Glomerular visceral epithelial cell (primary cell): Measurements from ENCODE around the gene CFD.
A peak's percentile ranks its signal among the peaks of the same experiment; 100 is the strongest.
"Not testable (repeated sequence)": the region's sequence is repeated elsewhere in the genome, so short reads cannot be mapped to it uniquely, and the experiment has no call there.

Experiments used
- DNase-seq: peaks from one replicate; pipeline ENCODE4 v3.0.0-alpha.2; 2016; ENCODE audit errors: extremely low spot score

The CFD gene

DNA sequence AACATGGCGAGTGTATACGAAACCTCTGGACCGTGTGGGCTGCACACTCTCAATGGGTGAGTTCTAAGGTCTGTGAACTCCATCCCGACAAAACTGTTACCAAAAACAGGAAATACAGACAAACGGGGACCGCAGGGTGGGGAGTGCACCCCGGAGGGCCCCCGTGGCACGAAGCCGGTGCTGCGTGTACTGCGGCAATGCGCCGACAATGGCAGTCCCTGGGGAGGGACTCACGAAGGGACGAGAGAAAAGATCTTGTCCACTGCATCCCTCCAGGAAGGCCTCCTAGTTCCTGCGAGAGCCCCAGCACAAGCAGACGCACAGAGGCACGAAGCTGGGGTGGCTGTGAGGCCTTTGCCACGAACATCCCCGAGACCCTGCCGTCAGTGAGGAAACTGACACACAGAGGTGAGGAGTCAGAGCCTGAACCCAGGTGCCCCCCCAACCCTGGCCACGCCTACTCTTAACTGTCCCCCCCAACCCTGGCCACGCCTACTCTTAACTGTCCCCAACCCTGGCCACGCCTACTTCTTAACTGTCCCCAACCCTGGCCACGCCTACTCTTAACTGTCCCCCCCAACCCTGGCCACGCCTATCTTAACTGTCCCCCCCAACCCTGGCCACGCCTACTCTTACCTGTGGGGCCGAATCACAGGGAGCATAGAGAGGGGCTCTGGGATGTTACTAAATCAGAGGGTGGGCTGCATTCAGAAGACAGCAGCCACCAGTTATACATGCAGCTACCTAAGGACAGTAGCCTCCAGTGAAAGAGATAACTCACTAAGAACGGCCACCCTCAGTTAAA is 29.3 kb downstream of the CFD start:
- no peak for DNase-seq

DNA sequence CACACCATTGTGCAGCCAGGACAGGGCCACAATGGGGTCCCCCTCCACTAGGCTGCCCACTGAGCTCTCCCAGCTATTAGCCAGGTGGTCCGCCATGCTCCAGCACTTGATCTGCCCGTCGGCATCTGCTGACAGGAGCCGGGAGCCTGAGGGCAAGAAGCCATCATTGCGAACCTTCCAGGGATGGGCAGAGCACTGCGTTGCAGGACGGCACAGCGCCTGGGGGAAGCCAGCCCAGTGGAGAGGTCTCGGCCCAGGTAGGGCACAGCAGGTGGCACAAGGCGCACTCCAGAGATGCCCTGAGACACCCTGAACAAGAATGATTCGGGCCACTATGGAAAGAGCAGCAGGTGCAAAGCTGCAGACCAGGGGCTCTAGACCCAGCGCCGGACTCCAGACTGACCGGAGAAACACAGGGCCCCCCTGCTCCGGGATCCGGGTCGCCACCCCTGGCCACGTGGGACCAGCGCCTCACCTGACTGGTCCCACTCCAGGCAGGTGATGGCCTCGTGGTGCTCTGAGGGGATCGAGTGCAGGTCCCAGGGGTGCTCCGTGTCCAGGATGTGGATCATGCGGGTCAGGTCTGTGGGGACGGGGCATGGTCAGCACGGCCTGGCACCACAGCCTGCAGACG is 30.3 kb downstream of the CFD start:
- no peak for DNase-seq

DNA sequence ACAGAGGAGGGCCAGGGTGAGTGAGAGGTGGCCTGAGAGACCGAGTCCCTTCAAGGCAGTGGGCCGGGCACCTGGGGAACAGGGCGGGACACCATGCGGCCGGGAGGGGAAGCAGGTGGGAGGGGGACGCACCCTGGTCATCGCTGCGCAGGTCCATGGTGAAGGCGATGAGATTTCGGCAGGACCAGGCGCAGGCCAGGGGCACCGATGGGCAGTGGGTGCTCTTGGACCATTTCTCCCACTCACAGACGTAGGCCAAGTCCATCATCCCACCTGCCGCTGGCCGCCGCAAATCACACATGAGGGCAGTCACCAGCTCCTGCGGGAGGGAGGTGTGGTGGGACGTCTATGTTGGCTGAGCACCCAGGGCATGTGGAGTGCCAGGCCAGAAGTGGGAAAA is 31.4 kb downstream of the CFD start:
- DNase-seq = no peak

DNA sequence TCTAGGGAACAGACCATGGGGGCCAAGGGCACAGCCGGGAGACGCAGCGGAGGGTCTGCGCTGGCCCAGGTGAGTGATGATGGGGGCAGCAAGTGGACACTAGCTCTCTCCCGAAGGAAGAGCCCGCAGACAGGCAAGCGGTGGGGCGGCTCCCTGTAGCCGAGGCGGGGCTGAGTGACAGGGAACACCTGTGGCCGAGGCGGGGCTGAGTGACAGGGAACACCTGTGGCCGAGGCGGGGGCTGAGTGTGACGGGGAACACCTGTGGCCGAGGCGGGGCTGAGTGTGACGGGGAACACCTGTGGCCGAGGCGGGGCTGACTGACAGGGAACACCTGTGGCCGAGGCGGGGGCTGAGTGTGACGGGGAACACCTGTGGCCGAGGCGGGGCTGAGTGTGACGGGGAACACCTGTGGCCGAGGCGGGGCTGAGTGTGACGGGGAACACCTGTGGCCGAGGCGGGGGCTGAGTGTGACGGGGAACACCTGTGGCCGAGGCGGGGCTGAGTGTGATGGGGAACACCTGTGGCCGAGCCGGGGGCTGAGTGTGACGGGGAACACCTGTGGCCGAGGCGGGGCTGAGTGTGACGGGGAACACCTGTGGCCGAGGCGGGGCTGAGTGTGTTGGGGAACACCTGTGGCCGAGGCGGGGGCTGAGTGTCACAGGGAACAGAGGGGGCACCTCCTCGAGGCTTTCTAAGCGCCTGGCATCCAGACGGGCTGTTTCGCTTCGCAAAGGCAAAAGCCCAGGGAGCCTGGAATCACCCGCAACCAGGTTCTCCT is 32.1 kb downstream of the CFD start:
- DNase-seq = not testable (repeated sequence)

DNA sequence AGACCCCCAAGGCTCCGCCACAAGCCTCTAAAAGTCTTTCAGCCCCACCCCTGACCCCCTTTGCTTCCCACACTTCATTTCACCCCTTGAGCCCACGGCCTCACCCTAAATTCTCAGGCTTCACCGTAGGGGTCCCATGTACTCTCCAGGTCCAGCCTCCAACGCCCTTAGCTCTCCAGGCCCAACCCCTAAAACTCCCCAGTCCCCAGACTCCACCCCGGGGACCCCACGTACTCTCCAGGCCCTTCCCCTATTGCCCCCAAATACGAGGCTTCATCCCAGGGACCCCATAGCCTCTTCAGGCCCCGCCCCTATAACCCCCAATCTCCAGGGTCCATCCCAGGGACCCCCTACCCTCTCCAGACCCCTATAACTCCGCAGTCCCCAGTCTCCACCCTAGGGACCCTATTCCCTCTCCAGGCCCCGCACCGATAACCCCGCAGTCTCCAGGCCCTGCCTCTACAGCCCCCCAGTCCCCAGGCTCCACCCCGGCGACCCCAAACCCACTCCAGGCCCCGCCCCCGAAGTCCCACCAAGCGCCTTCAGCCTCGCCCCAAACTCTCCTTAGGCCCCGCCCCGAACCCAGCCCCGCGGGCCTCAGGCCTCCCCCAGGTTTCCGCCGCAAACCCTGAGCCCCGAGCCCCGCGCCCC is 32.9 kb downstream of the CFD start:
- DNase-seq = no peak

DNA sequence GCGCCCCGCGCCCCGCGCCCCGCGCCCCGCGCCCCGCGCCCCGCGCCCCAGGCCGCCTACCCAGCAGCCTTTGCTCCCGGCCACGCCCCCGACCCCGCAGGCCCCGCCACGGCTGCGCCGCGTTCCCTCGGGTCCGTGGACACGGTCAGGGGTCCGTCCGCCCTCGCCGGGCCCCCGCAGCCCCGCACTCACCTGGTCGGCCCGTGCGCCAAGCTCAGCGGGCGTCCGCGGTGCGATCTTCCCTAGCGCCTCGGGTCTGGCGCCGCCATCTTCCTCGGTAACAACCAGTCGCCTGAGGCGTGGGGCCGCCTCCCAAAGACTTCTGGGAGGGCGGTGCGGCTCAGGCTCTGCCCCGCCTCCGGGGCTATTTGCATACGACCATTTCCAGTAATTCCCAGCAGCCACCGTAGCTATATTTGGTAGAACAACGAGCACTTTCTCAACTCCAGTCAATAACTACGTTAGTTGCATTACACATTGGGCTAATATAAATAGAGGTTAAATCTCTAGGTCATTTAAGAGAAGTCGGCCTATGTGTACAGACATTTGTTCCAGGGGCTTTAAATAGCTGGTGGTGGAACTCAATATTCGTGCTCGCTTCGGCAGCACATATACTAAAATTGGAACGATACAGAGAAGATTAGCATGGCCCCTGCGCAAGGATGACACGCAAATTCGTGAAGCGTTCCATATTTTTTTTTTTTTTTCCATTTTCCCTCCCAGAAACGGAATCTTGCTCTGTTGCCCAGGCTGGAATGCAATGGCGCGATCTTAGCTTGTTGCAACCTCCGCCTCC is 33.6 kb downstream of the CFD start, which contains the start of the genes MED16 and RNU6-9:
MED16 (minus strand) TSS at position 294 of the 796 bp plus-strand sequence. CDS start 2,056 bp downstream, outside the sequence.
RNU6-9 (plus strand) TSS at position 591 of the 796 bp plus-strand sequence.
- DNase-seq = peak; percentile 94

DNA sequence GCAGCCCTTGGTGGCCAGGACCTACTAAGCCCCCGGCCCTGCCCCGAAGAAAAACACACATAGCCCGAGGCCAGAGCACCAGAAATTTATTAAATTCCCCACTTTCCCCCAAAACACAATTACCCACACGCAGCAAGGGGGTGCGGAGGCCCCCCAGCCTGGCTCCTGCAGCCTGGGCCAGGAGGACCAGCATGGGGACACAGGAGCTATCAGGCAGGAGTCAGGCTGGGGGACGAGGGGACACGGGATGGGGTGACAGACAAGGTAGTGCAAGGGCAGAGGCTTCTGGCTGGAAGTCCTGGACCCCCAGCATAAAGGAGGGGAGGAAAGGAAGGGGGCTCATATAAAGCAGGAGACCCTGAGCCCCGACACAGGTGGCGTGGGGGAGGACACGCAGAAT is 37.0 kb downstream of the CFD start:
- DNase-seq = no peak

DNA sequence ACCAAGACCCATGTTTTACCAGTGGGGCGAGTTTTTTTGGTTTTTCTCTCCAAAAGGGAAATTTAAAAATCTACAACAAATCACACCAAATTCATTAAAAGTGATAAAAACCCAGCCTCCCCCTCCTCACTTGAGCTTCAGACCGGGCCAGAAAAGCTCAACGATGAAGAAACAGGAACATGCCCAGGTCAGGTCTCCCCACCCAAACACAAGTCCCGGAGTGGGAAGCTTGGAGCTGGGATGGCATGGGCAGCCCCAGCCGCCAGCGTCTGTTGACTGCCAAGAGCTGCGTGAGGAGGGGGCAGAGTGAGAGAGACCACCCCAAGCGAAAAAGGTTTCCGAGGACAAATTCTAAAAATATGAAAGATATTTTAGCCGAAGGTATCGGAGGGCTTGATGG is 37.5 kb downstream of the CFD start:
- no peak for DNase-seq

DNA sequence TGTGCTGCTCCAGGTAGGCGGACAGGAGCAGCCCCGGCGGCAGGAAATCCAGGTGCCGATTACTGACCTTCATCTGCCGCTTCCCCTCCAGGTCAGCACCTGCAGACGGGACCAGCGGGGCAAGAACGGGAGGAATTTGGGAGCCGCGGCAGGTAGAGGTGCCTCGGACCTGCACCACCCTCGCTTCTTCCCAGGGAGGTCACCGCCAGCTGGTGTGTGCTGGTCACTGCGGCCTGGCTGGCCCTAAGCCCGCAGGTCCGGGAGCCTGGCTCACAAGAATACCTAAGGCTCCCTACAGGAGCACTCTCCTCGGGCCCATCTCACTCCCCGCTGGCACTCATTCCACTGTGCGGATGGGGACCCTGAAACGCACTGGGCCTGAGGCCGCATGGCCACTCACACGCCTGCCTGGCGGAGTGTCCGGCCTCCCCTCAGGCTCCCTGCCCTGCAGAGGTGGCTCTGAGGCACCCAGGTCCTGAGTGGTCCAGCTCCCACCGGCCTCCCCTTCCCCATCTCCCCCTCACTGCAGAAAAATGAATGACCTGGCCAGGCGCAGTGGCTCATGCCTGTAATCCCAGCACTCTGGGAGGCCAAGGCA is 38.1 kb downstream of the CFD start:
- DNase-seq = no peak

DNA sequence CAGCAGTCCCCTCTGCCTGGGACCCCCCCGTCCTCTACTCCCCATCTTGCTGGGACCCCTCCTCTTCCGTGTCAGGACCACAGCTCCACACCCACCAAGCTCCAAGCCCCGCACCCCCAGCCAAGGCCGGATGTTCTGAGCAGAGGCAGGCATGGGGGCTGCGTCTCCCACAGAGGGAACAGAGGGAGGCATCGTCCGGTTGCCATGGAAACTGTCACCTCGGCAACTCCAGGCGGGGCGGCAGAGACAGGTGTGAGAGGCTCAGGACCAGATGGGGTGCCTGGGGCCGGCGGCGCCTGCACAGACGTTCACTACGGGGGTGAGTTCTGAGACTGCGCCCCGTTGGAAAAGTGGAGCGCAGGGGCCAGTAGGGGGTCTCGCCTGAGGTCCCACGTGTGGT is 39.2 kb downstream of the CFD start:
- no peak for DNase-seq

DNA sequence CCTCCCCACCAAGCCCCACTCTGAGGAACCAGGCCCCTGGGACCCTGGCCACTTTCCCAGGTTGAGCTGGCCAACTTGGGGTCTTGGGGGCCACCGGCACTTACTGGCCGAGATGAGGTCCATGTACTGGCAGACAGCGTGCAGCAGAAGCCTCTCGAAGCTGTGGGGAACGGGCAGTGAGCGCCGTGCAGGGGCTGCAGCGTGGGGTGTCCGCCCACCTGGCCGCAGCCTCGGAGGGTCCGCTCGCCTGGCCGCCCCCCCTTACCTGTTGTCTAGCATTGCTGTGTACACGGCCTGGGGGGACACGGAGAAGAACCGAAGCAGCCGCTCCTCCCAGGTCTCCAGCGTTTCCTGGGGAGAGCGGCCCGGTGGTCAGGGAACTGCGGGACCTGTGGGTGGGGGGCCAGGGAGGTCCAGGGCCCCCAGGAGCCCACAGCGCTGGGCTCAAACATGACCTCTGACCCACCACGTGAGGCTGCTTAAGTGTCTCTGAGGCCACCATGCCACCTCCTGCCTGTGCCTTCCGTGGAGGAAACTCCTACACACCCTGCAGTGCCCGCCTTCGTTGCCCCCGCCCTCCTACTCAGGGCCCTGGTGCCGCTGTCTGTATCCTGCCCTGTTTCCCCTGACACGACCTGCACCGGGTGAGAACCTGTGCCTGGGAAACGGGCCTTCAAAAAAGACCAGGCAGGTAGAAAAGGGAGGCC is 40.0 kb downstream of the CFD start:
- DNase-seq = no peak

DNA sequence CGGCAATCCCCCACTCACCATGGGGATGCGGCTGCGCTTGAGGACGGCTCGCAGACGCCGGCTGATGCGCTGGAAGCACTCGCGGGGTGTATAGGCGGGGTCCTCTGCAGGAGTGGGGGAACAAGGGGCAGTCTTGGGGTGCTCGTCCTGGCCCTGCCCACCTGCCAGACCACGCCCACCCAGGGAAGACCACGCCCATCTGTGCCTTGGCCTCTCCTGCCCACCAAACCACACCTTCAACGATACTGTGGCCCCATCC is 40.5 kb downstream of the CFD start:
- no peak for DNase-seq

DNA sequence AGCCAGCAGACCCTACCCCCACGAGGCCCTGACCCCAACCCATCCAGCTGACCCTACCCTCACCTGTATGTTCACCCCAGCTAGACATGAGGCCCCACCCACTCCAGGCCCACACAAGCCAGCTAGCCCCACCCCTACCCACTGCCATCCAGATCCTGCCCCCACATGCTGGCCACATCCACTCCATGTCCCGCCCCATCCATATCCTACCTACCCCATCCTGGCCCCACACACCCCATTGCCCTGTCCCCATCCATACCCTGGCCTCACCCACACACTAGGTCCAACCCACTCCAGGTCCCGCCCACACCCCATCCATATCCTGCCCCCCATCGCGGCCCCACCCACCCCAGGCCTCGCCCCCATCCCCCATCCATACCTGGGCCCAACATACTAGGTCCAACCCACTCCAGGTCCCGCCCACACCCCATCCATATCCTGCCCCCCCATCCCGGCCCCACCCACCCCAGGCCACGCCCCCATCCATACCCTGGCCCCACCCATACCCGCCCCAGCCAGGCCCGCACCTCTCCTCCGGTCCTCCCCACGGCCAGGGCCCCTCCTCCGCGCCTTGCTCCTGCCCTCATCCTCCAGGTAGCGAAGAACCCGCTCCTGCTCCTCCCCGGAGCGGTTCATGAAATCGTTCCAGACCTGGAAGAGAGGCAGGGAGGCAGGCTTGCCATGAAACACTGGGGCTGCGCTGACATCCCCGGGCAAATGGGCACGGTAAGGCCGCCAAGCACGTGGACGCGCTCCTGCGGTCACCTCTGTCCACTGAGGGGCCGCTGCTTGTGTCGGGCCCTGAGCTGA is 41.0 kb downstream of the CFD start:
- no peak for DNase-seq

DNA sequence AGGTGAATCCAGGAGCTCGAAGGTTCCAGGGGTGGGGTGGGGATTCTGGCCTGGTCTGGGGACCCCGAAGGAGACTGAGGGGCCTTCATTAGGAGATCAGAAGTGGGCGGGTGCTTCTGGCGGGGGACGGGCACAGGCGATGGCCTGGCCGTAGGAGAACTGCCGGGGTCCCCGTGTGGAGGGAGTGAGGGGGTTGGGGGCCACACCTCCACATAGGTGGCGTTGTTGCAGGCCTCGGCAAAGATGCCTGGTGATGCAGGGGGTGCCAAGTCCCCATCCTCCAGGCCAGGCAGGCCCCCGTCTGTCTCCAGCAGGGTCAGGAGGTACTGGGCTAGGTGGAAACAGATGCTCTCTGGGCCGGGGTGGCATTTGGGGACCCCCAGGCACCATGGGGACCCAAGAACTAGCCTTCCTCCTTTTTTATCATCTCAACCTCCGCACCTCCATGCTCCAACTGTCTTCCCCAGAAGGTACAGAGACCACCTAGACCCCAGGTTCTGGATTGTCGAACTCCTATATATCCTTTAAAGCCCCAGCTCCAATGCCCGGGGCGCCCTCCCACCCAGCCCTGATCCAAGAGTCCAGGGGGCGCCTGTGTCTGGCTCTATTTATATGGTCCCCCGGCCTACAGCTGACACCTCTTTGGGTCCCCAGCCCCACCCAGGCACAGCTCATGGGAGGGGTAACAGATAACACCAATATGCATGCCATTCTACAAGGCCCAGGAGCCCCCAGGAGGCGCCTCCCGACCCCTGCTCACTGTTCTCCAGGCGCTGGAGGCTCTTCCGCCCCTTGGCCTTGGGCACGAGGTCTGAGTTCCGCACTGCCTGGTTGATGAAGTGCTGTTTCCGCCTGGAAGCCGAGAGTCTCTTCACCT is 42.0 kb downstream of the CFD start:
- DNase-seq = no peak

DNA sequence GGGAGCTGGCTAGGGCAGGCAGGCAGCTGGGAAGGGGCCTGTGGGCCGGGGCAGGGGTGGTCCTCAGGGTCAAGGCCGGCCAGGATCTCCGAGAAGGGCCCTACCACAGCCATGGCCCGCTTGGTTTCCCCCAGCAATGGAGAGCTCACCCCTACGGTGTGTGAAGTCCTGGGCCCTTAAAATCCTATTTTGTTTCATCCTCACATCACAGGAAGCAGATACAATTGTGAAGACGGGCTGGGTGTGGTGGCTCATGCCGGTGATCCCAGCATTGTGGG is 42.6 kb downstream of the CFD start:
- DNase-seq = no peak

DNA sequence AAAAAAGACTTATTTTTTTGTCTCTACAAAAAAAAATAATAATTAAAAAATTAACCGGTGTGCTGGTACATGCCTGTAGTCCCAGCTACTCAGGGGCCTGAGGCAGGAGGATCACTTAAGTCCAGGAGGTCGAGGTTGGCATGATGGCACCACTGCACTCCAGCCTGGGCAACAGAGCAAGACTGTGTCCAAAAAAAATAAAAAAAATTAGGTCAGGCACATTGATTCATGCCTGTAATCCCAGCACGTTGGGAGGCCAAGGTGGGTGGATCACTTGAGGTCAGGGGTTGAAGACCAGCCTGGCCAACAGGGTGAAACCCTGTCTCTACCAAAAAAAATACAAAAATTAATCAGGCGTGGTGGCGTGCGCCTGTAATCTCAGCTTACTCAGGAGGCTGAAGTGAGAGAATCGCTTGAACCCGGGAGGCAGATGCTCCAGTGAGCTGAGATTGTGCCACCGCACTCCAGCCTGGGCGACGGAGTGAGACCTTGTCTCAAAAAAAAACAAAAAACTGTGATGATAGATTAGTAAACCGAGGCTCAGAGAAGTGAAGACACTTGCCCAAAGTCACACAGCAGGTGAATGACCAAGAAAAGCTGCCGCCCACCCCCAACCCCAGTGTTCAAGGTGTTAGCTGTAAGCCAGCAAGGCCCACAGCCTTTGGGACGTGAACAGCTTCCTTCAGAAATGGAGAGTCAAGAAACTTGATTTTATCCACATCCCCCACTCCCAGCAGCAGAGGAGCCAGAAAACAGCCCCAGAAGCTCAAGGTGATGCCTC is 43.2 kb downstream of the CFD start:
- DNase-seq = no peak

DNA sequence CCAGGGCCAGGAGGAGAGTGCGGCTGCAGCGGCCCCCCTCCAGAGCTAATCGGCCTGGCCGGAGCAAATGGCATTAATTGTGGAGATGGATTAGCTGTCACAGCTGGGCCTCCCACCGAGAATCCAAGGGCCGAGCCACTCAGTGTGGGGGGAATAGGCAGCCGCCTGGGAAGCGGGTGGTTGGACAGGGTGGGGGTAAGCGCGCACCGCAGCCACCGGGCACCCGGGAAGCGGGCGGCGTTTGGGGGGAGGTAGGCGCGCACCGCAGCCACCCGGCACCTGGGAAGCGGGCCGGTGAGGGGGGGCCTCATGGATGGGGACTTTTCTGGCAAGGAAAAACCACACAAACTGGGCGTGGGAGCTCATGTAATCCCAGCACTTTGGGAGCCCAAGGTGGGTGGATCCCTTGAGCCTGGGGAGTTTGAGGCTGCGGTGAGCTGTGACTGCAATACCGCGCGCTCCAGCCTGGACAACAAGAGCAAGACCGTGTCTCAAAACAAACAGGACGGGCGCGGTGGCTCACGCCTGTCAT is 43.9 kb downstream of the CFD start:
- DNase-seq = no peak

DNA sequence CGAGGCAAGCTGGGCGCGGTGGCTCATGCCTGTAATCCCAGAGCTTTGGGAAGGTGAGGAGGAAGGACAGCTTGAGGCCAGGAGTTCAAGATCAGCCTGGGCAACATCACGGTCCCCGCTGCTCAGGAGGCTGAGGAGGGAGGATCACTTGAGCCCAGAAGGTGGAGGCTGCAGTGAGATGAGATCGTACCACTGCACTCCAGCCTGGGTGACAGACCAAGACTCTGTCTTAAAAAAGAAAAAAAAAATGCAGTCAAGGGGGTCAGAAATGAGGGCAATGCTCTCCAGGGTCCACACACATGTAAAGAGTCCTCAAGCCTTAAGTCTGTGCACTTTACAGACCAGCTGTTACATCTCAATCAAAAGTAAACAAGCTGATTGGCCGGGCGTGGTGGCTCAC is 45.1 kb downstream of the CFD start:
- DNase-seq = no peak
